ENCODE data around the gene AVP.

The AVP gene

GRCh38 chr20:3107464-3108025 is 23.0 kb upstream of the AVP start (continued):
- TF ChIP-seq ARNTL (CRISPR knock-in tag; IDR thresholded peaks at IDR 0.05; ENCODE audit: borderline replicate concordance, low read depth) = no peak

GRCh38 chr20:3106658-3107463 is 22.3 kb upstream of the AVP start:
- ATAC-seq = no peak
- TF ChIP-seq ZFP3 (CRISPR knock-in tag; IDR thresholded peaks at IDR 0.05) (no peak), CSRNP3 (CRISPR knock-in tag; IDR thresholded peaks at IDR 0.05) (no peak), ESRRG (CRISPR knock-in tag; IDR thresholded peaks at IDR 0.05) (no peak), SNAI2 (CRISPR knock-in tag; IDR thresholded peaks at IDR 0.05) (no peak), ZNF8 (CRISPR knock-in tag; IDR thresholded peaks at IDR 0.05) (no peak), GLIS3 (CRISPR knock-in tag; IDR thresholded peaks at IDR 0.05) (no peak), POU6F1 (CRISPR knock-in tag; IDR thresholded peaks at IDR 0.05; ENCODE audit: borderline replicate concordance, low read depth) (no peak), ISL1 (CRISPR knock-in tag; IDR thresholded peaks at IDR 0.05) (no peak), TCF4 (CRISPR knock-in tag; IDR thresholded peaks at IDR 0.05; ENCODE audit: borderline replicate concordance) (no peak), ZFP30 (CRISPR knock-in tag; IDR thresholded peaks at IDR 0.05) (no peak), ARNTL (CRISPR knock-in tag; IDR thresholded peaks at IDR 0.05; ENCODE audit: borderline replicate concordance, low read depth) (no peak), TOX (CRISPR knock-in tag; IDR thresholded peaks at IDR 0.05; ENCODE audit: borderline replicate concordance) (no peak), CREB5 (CRISPR knock-in tag; IDR thresholded peaks at IDR 0.05; ENCODE audit: low read depth) (no peak), CSDC2 (CRISPR knock-in tag; IDR thresholded peaks at IDR 0.05) (no peak)

GRCh38 chr20:3106185-3106584 is 21.7 kb upstream of the AVP start:
- ATAC-seq = no peak
- TF ChIP-seq ZFP30 (CRISPR knock-in tag; IDR thresholded peaks at IDR 0.05) = no peak
- TF ChIP-seq SNAI2 (CRISPR knock-in tag; IDR thresholded peaks at IDR 0.05) = no peak
- no peak for TF ChIP-seq POU6F1 (CRISPR knock-in tag; IDR thresholded peaks at IDR 0.05; ENCODE audit: borderline replicate concordance, low read depth)
- TF ChIP-seq ZNF70 (CRISPR knock-in tag; IDR thresholded peaks at IDR 0.05) = no peak
- TF ChIP-seq ISL1 (CRISPR knock-in tag; IDR thresholded peaks at IDR 0.05) = no peak
- no peak for TF ChIP-seq ZNF565 (CRISPR knock-in tag; conservative IDR thresholded peaks at IDR 0.05; ENCODE audit: low read depth)
- TF ChIP-seq ARNTL (CRISPR knock-in tag; IDR thresholded peaks at IDR 0.05; ENCODE audit: borderline replicate concordance, low read depth) = no peak
- TF ChIP-seq BACH2 (CRISPR knock-in tag; IDR thresholded peaks at IDR 0.05; ENCODE audit: borderline replicate concordance) = no peak
- no peak for TF ChIP-seq RARB (CRISPR knock-in tag; IDR thresholded peaks at IDR 0.05)
- TF ChIP-seq CSDC2 (CRISPR knock-in tag; IDR thresholded peaks at IDR 0.05) = no peak
- no peak for TF ChIP-seq ZNF8 (CRISPR knock-in tag; IDR thresholded peaks at IDR 0.05)
- no peak for TF ChIP-seq PPARA (CRISPR knock-in tag; IDR thresholded peaks at IDR 0.05; ENCODE audit: borderline replicate concordance)
- TF ChIP-seq TSHZ2 (CRISPR knock-in tag; IDR thresholded peaks at IDR 0.05) = no peak
- TF ChIP-seq PATZ1 (CRISPR knock-in tag; IDR thresholded peaks at IDR 0.05; ENCODE audit: borderline replicate concordance) = no peak
- TF ChIP-seq CSRNP3 (CRISPR knock-in tag; IDR thresholded peaks at IDR 0.05) = no peak
- TF ChIP-seq ESRRG (CRISPR knock-in tag; IDR thresholded peaks at IDR 0.05) = no peak
- TF ChIP-seq ZC3H10 (CRISPR knock-in tag; IDR thresholded peaks at IDR 0.05) = no peak
